Measurements from ENCODE around the gene GJB4.
"Not testable (repeated sequence)": the region's sequence is repeated elsewhere in the genome, so short reads cannot be mapped to it uniquely, and the experiment has no call there.

GJB4 gene

DNA sequence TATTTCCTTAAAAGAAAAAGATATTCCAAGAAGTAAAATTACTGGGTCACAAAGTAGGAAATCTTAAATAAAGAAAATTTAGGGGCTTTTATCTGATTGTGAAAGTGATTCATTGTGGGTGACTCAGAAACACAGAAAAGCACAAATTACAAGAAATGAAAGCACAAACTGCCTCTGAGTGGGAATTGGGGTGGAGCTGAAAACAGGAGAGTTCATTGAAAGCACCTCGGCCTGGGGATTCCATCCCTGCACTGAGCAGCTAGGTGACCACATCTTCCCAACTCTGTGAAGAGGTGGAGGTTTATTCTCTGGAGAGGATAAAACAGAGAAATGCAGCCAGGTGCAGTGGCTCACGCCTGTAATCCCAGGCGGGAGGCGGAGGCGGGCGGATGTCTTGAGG lies 40.7 kb downstream of the GJB4 start:
- no peak for DNase-seq (ENCODE audit: low spot score)

DNA sequence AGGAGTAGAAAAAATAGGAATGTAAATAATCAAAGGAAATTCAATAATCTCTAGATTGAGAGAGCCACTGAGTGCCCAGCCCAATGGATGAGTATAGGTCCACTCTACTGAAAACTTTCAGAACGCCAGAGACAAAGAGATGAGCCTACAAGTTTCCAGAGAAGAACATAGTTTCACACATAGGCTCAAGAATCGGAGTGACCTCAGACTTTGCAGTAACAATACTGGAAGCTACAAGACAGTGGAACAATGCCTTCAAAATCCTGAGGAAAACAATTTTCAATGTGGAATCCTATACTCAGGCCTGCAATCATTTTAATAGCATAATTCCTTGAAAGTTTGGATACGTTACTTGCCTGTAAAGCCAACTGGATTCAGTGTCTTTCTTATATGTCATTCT lies 44.2 kb downstream of the GJB4 start:
- no peak for DNase-seq (ENCODE audit: low spot score)

DNA sequence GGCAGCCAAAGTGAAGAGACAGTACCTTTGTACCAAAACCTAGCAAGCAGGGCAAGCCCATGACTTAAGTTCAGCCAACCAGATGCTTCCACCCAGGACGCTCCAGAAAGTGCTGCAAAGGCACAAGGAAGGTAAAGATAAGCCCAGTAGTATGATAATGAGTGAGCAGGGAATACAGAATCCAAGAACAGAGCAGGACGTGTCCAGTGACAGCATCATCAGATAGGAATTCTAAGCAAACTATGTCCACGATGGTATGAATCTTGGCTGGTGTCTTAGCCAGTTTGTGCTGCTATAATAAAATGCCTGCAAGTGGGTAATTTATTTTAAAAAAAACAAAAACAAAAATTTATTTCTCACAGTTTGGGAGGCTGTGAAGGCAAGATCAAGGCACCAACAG lies 46.9 kb downstream of the GJB4 start:
- no peak for DNase-seq (ENCODE audit: low spot score)

DNA sequence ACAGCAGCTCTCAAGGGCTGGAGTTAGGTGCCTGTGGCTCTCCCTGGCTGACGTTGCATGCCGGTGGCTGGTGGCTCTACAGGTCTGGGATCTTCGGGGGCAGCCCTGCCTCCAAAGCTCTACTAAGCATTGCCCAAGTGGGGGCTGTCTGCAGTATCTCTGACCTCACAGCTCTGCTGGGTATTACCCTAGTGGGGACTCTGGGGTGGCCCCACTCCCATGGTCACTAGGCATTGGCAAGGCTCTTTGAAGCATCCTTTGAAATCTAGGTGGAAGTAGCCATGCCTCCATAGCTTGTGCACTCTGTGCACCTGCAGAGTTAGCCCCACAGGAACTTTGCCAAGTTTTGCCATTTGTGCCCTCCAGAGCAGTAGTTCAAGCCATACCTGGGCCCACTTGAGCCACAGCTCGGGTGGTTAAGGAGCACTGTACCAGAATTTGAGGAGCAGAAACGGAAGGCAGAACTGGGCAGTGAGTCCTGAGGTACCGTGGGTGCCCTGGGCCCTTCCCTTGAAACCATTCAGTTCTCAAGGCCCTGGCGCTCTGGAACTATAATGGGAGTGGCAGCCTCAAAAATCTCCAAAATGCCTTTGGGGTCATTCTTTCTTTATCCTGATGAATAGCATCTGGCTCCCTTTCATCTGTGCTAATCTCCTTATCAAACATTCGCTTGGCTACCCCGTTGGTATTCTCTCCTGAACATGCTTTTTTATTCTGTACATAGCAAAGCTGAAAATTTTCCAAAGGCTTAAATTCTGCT lies 48.7 kb downstream of the GJB4 start:
- DNase-seq (ENCODE audit: low spot score), result no peak

DNA sequence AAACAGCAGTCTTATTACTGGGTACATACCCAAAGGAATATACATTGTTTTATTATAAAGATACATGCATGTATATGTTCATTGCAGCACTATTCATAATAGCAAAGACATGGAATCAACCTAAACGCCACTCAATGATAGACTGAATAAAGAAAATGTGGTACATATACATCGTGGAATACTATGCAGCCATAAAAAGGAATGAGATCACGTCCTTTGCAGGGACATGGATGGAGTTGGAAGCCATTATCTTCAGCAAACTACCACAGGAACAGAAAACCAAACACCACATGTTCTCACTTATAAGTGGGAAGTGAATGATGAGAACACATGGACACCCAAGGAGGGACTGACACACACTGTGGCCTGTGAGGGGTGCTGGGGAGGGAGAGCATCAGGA lies 51.2 kb downstream of the GJB4 start:
- not testable (repeated sequence) for DNase-seq (ENCODE audit: low spot score)

Data from hematopoietic multipotent progenitor cell treated with erythropoietin and hydrocortisone succinate and interleukin-3 and kit ligand, for 17 days (in vitro differentiated cells).